ENCODE results near the gene TXNDC11. TPM values are rescaled to one million over a fixed set of nuclear protein-coding genes. Genes with fewer than 3 reads are reported as not detected.

The TXNDC11 gene
- total RNA-seq, 1 donor from 2014 or later, result 19.6 TPM

DNA sequence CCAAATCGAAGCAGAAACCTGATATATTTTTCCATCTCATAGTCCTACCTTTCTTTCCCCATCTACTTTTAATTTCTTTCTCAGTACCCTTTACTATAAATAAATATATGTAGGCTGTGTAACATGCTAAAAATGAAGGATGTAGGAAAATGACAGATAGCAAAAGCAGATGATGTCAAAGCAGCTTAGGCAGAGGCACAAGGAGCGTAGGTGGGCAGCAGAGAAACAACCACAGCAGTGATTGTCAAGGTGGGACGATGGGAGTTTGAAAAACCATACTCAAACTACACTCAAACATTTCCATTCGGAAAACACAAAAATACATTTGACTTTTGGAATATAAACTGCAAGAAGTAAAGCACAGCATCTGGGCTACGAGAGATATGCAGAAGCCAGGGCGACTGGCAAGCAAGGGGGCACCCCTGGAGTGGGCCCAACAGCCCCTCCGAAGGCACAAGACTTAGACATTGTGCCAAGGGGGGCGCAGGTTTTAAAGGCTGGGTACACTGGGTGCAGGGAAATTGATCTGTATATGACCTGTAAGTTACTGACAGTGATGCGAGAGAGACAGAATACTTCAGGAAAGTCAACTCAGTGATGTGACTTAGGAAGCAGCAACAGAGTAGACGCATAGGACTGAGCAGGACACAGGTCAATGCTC is 43.3 kb downstream of the TXNDC11 start:
- DNase-seq (ENCODE audit: low spot score), result no peak
- Mint-ChIP-seq H3K4me1 (ENCODE audit: unreplicated experiment) (no peaks in the 10 kb centered on the region), H3K27ac (ENCODE audit: unreplicated experiment) (no peak overlapping the region), H3K36me3 (ENCODE audit: low read depth, unreplicated experiment) (peaks cover 33% of the 10 kb centered on the region), H3K27me3 (ENCODE audit: unreplicated experiment) (peaks cover 2% of the 10 kb centered on the region), H3K4me3 (ENCODE audit: unreplicated experiment) (no peak overlapping the region), H3K9me3 (ENCODE audit: unreplicated experiment) (no peaks in the 10 kb centered on the region)
- no peak for TF ChIP-seq CTCF (IDR thresholded peaks at IDR 0.05; ENCODE audit: unreplicated experiment)

DNA sequence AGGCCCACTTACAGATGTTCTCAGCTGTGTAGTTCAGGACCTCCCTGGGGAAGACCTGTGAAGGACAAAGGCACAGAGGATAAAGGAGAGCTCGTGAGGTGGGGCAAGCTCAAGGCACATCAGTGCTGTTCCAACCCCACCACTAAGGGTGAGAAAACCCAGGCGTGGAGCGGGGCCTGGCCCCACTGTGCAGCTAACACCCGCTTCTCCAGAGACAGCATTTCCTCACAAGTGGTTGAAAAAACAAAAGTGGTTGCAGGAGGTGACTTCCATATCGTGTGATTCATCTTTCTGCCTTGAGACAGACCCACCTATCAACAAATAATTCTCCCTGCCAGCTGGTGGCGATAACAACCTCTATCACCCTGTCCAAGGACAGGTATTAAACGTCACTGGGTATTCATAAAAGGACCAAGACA is 44.4 kb downstream of the TXNDC11 start:
- peaks cover 33% of the 10 kb centered on the region for H3K36me3 Mint-ChIP-seq (ENCODE audit: low read depth, unreplicated experiment)
- no peak for DNase-seq (ENCODE audit: low spot score)
- peaks cover 2% of the 10 kb centered on the region for H3K27me3 Mint-ChIP-seq (ENCODE audit: unreplicated experiment)
- TF ChIP-seq CTCF (IDR thresholded peaks at IDR 0.05; ENCODE audit: unreplicated experiment), result no peak
- H3K9me3 Mint-ChIP-seq (ENCODE audit: unreplicated experiment), result no peaks in the 10 kb centered on the region
- H3K4me1 Mint-ChIP-seq (ENCODE audit: unreplicated experiment), result no peaks in the 10 kb centered on the region
- H3K27ac Mint-ChIP-seq (ENCODE audit: unreplicated experiment), result no peak overlapping the region
- no peak overlapping the region for H3K4me3 Mint-ChIP-seq (ENCODE audit: unreplicated experiment)

DNA sequence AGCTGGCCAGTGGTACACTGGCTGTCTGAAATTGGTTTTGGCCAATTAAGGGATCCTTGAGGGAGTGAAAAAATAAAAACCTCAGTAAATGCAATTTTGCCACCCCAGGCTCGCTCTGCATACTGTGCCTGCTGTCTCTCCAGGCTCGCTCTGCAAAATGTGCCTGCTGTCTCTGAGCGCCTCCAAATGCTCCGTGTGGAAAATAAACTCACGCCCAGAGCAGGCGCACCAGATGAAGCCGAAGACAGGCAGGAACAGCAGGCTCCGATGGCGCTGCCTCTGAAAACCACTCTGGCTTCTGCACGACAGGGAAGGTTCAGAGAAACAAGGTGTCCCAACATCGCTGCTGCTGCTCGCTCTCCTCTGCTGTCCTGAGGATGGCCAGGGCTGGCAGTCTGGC is 45.3 kb downstream of the TXNDC11 start:
- peaks cover 37% of the 10 kb centered on the region for H3K36me3 Mint-ChIP-seq (ENCODE audit: low read depth, unreplicated experiment)
- no peaks in the 10 kb centered on the region for H3K4me1 Mint-ChIP-seq (ENCODE audit: unreplicated experiment)
- H3K27me3 Mint-ChIP-seq (ENCODE audit: unreplicated experiment), result peaks cover 2% of the 10 kb centered on the region
- no peak overlapping the region for H3K27ac Mint-ChIP-seq (ENCODE audit: unreplicated experiment)
- no peaks in the 10 kb centered on the region for H3K9me3 Mint-ChIP-seq (ENCODE audit: unreplicated experiment)
- TF ChIP-seq CTCF (IDR thresholded peaks at IDR 0.05; ENCODE audit: unreplicated experiment), result no peak
- DNase-seq (ENCODE audit: low spot score), result no peak
- H3K4me3 Mint-ChIP-seq (ENCODE audit: unreplicated experiment), result no peak overlapping the region

- Mint-ChIP-seq H3K27ac (ENCODE audit: unreplicated experiment) (no peak overlapping the region), H3K36me3 (ENCODE audit: low read depth, unreplicated experiment) (peaks cover 45% of the 10 kb centered on the region), H3K4me3 (ENCODE audit: unreplicated experiment) (peak overlapping the region; percentile 42), H3K27me3 (ENCODE audit: unreplicated experiment) (peaks cover 2% of the 10 kb centered on the region), H3K9me3 (ENCODE audit: unreplicated experiment) (no peaks in the 10 kb centered on the region), H3K4me1 (ENCODE audit: unreplicated experiment) (no peaks in the 10 kb centered on the region)
- no peak for TF ChIP-seq CTCF (IDR thresholded peaks at IDR 0.05; ENCODE audit: unreplicated experiment)
- no peak for DNase-seq (ENCODE audit: low spot score)
Observed at GRCh38 chr16:11696266-11697012, 46.2 kb downstream of the TXNDC11 start.

- H3K4me1 Mint-ChIP-seq (ENCODE audit: unreplicated experiment), result no peaks in the 10 kb centered on the region
- no peaks in the 10 kb centered on the region for H3K9me3 Mint-ChIP-seq (ENCODE audit: unreplicated experiment)
- TF ChIP-seq CTCF (IDR thresholded peaks at IDR 0.05; ENCODE audit: unreplicated experiment), result no peak
- H3K4me3 Mint-ChIP-seq (ENCODE audit: unreplicated experiment), result no peak overlapping the region
- H3K36me3 Mint-ChIP-seq (ENCODE audit: low read depth, unreplicated experiment), result peaks cover 41% of the 10 kb centered on the region
- H3K27ac Mint-ChIP-seq (ENCODE audit: unreplicated experiment), result no peak overlapping the region
- peaks cover 2% of the 10 kb centered on the region for H3K27me3 Mint-ChIP-seq (ENCODE audit: unreplicated experiment)
- no peak for DNase-seq (ENCODE audit: low spot score)
Observed at GRCh38 chr16:11692651-11693050, 50.0 kb downstream of the TXNDC11 start.
